NCI-H2171 treated with DMSO at 0.1 percent for 48 hours (cell line): Measurements from ENCODE around the gene LHFPL6.

Source experiments
- DNase-seq: peaks from one replicate; lab custom pipeline; 2025; lab: John Stamatoyannopoulos, UW

The LHFPL6 gene

GRCh38 chr13:39602614-39603366, at the start of gene LHFPL6:
Gene LHFPL6 (minus strand): TSS chr13:39603193.
- peak; percentile 7 for DNase-seq

GRCh38 chr13:39646122-39646521, 43.1 kb upstream of the LHFPL6 start:
- DNase-seq: no peak

GRCh38 chr13:39641645-39642044, 38.7 kb upstream of the LHFPL6 start:
- DNase-seq: no peak

GRCh38 chr13:39637890-39638289, 34.9 kb upstream of the LHFPL6 start:
- no peak for DNase-seq

- no peak for DNase-seq
Measured at GRCh38 chr13:39635564-39635963, 32.6 kb upstream of the LHFPL6 start.

GRCh38 chr13:39632994-39633393, 30.0 kb upstream of the LHFPL6 start:
- DNase-seq: no peak

- DNase-seq: no peak
Measured at GRCh38 chr13:39631307-39631706, 28.3 kb upstream of the LHFPL6 start.

GRCh38 chr13:39623466-39623865, 20.5 kb upstream of the LHFPL6 start:
- no peak for DNase-seq

GRCh38 chr13:39618561-39618960, 15.6 kb upstream of the LHFPL6 start:
- DNase-seq: no peak

- peak; percentile 47 for DNase-seq
Measured at GRCh38 chr13:39616087-39616694, 13.2 kb upstream of the LHFPL6 start.

- peak; percentile 52 for DNase-seq
Measured at GRCh38 chr13:39612023-39612637, 9.1 kb upstream of the LHFPL6 start.

- no peak for DNase-seq
Measured at GRCh38 chr13:39607876-39608275, 4.9 kb upstream of the LHFPL6 start.

GRCh38 chr13:39605677-39606320, 2.8 kb upstream of the LHFPL6 start:
- DNase-seq: no peak

- DNase-seq: no peak
Measured at GRCh38 chr13:39604756-39605155, 1.8 kb upstream of the LHFPL6 start.

GRCh38 chr13:39603424-39603947, 493 bp upstream of the LHFPL6 start:
- DNase-seq: no peak

- no peak for DNase-seq
Measured at GRCh38 chr13:39602277-39602613, 748 bp downstream of the LHFPL6 start.

- DNase-seq: no peak
Measured at GRCh38 chr13:39601636-39602035, 1.4 kb downstream of the LHFPL6 start.

- DNase-seq: no peak
Measured at GRCh38 chr13:39600766-39601165, 2.2 kb downstream of the LHFPL6 start.

GRCh38 chr13:39599842-39600241, 3.2 kb downstream of the LHFPL6 start:
- DNase-seq: no peak

- DNase-seq: no peak
Measured at GRCh38 chr13:39599012-39599411, 4.0 kb downstream of the LHFPL6 start.

- DNase-seq: no peak
Measured at GRCh38 chr13:39597838-39598237, 5.2 kb downstream of the LHFPL6 start.

GRCh38 chr13:39596685-39597084, 6.3 kb downstream of the LHFPL6 start:
- DNase-seq: no peak

GRCh38 chr13:39596176-39596575, 6.8 kb downstream of the LHFPL6 start:
- no peak for DNase-seq
